Heart left ventricle (tissue), 13 donors: ENCODE data around the gene ACVR1.

Experiments
- CTCF ChIP-seq, 12 donors: fragments of 200-600 bp; sonication (generic) in 4 of 12; IDR thresholded peaks; one replicate each; pipeline versions ENCODE4 v1.5.0 to v1.8.0; 2018 to 2022; ENCODE audit warnings: antibody characterized with exemption in 12 of 12, mild to moderate bottlenecking in 5 of 12
- POLR2A ChIP-seq, 2 donors: fragments of 450-650 bp; IDR thresholded peaks; one replicate each; pipeline ENCODE4 v1.6.1; 2017; ENCODE audit warnings: antibody characterized with exemption in 2 of 2, mild to moderate bottlenecking in 2 of 2, moderate library complexity in 2 of 2
- donor health status: ischemic (EF 13 %, LVEDD 7.1; RV severe dilation, severe dysfunction).
- donor health status: DM: no; HTN: yes; CAD: no.
- donor health status: DM: no; HTN: no; CAD: no.
- donor health status: ischemic (EF 25% LVEDD 6.9; RV normal size, moderate dysfunction).
- donor health status: ischemic (EF 25% LVEDD 5.7; RV mildly dilated, moderate dysfunction).
- donor health status: ischemic (EF 35%, LVEDD 5.7; RV mildly dilated, moderate dysfunction).
- donor health status: nonischemic (EF 11% LVEDD 7.7; RV severe dilation, severe dysfunction).
- donor health status: DM: yes; HTN: yes; CAD: no.
- donor health status: PGD.
- donor health status: ischemic (EF 29% LVEDD 5.4; RV normal size, mild dysfunction).
- donor health status: nonischemic (EF 23%, LVEDD 6.1; RV moderate dilation, normal function).

DNA sequence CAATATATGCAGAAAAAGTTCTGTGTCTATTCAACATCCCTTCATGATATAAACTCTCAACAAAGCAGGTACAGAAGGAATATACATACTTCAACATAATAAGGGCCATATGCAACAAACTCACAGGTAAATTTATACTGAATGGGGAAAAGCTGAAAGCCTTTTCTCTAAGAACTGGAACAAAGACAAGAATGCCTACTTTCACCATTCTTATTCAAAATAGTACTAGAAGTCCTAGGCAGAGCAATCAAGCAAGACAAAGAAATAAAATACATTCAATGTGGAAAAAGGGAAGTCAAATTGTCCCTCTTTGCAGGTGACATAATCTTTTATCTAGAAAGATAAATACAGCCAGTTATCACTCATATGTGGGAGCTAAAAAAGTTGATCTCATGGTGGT is 116.3 kb downstream of the ACVR1 start:
- TF ChIP-seq CTCF (IDR thresholded peaks at IDR 0.05) (no peak), POLR2A (IDR thresholded peaks at IDR 0.05) (no peak)
